Measurements from ENCODE around the gene OR2H2. TPM values are rescaled to one million over a fixed set of nuclear protein-coding genes. Genes with fewer than 3 reads are reported as not detected.

OR2H2 gene
- total RNA-seq (not detected), polyA plus RNA-seq (not detected)

DNA sequence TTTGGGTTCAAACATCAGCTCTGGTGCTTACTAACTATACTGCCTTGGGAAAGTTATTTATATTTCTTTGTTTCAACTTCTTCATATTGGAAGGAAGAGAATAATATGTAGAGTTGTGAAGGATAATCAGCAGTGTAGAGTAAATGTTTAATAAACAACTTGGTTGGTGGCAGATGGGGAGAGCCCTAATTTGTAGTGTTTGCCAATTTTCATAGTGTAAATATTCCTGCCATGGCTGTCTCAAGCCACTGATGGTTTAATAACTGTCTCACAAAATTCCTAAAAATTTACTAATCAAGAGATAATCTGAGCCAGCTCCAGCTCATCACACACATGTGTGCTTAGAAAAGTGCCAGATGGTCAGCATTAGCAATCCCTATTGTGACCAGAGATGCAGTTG, at the start of gene OR2H2:
TSS of gene OR2H2 (plus strand) at position 301 of the 400 bp plus-strand sequence. CDS start 2,824 bp downstream, outside the sequence.
- no peak within 1 kb of the TSS for H3K4me3 ChIP-seq (ENCODE audit: low read length in 2 of 2)
- H3K36me3 ChIP-seq (ENCODE audit: insufficient read depth, low read length), result no peaks in the 10 kb centered on the region
- H3K4me3 Mint-ChIP-seq, result no peak within 1 kb of the TSS
- CTCF ChIA-PET (ENCODE audit: partially characterized antibody), result interaction anchor here (0.6 to 1.1 kb wide), 2 partner anchors 569 to 1272 kb away, joined by 3 to 5 read pairs; no protein-coding TSS in a partner anchor
- intact Hi-C loops (cut with micrococcal nuclease), result no loop called here
- peaks cover 2% of the 10 kb centered on the region for H3K27me3 ChIP-seq (ENCODE audit: insufficient read depth, low read length)
- POLR2A ChIA-PET (ENCODE audit: partially characterized antibody), result no interaction called here
- peak within 1 kb of the TSS in 1 of 7 donors; percentile 37 for H3K27ac Mint-ChIP-seq
- H3K9me3 Mint-ChIP-seq, result no peaks in the 10 kb centered on the region
- no peak within 1 kb of the TSS for H3K27ac ChIP-seq (ENCODE audit: low read depth, low read length)
- no peaks in the 10 kb centered on the region for H3K9me3 ChIP-seq (ENCODE audit: control insufficient read depth in 1 of 2, low read length in 2 of 2)
- H3K36me3 Mint-ChIP-seq, result no peaks in the 10 kb centered on the region
- H3K4me1 ChIP-seq (ENCODE audit: insufficient read depth, low read length), result no peaks in the 10 kb centered on the region
- peaks cover 18 to 43% of the 10 kb centered on the region in 2 donors for H3K27me3 Mint-ChIP-seq
- H3K4me1 Mint-ChIP-seq, result peaks cover 0 to 1% (median 0%) of the 10 kb centered on the region in 4 donors
- no peak for DNase-seq

DNA sequence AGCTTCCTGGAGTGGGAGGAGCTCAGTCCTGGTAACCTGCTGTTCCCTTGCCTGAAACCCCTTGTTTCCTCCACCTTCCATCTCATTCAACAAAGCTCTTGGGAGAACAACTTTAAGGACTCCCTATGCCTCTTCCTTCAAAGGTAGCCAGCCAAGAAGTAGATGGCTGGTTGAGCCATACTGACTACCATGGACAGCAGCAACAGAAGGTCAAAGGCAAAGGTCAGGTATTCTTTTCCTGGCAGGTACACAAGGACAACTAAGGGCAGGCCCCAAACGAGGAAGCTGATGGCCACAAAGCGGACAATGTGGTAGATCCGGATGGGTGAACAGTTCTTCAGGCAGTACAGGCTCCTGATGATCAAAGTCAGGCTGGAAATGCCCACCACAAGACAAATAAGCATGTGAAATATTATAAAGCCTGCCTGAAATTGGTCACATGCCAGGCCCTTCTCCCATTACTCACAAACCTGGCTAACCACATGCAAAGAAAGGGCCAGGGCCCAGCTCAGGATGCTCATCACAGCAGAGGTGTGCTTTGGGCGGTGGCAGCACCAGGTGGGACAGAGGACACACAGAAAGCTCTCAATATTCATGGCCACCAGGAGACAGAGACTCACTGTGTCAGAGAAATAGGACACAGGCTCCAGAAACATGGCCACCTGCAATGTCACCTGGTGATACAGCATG, 47.1 kb upstream of the OR2H2 start:
- Histone ChIP-seq H3K27me3 (ENCODE audit: insufficient read depth, low read length) (no peaks in the 10 kb centered on the region), H3K36me3 (ENCODE audit: insufficient read depth, low read length) (no peaks in the 10 kb centered on the region), H3K4me1 (ENCODE audit: insufficient read depth, low read length) (no peaks in the 10 kb centered on the region), H3K4me3 (ENCODE audit: low read length in 2 of 2) (no peak overlapping the region), H3K27ac (ENCODE audit: low read depth, low read length) (no peak overlapping the region), H3K9me3 (ENCODE audit: control insufficient read depth in 1 of 2, low read length in 2 of 2) (no peaks in the 10 kb centered on the region)
- ChIA-PET POLR2A (ENCODE audit: partially characterized antibody) (no interaction called here), CTCF (ENCODE audit: partially characterized antibody) (no interaction called here)
- Mint-ChIP-seq H3K27ac (no peak overlapping the region), H3K36me3 (no peaks in the 10 kb centered on the region), H3K4me1 (peaks cover 0 to 2% (median 0%) of the 10 kb centered on the region in 4 donors), H3K27me3 (peaks cover 11 to 13% of the 10 kb centered on the region in 2 donors), H3K4me3 (no peak overlapping the region), H3K9me3 (peaks cover 0 to 2% (median 0%) of the 10 kb centered on the region in 8 donors)
- no peak for DNase-seq
- intact Hi-C loops (cut with micrococcal nuclease), result no loop called here

DNA sequence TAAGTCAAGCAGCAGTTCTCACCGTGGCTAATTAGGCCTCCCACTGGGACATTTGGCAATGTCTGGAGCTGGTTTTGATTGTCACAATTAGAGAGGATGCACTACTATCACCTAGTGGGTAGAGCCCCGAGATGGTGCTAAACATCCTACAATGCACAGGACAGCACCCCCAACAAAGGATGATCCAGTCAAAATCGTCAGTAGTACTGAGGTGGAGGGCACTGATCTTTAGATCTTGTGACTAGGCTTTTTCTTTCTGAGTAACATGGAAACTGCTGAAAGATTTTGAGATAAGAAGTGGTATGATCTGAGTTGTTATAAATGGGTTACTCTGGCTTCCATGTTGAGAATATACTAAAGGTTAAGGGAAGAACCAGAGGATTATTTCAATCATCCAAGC, 37.3 kb upstream of the OR2H2 start:
- Mint-ChIP-seq H3K27ac (no peak overlapping the region), H3K9me3 (peaks cover 0 to 5% (median 0%) of the 10 kb centered on the region in 8 donors), H3K27me3 (peaks cover 23% of the 10 kb centered on the region in 2 donors), H3K4me3 (no peak overlapping the region), H3K4me1 (peaks cover under 1 to 3% (median 2%) of the 10 kb centered on the region in 4 donors), H3K36me3 (no peaks in the 10 kb centered on the region)
- CTCF ChIA-PET (ENCODE audit: partially characterized antibody), result interaction anchor here (0.9 kb wide), 1 partner anchor 106 kb away, joined by 3 read pairs; no protein-coding TSS in a partner anchor
- intact Hi-C loops (cut with micrococcal nuclease), result no loop called here
- POLR2A ChIA-PET (ENCODE audit: partially characterized antibody), result no interaction called here
- Histone ChIP-seq H3K4me1 (ENCODE audit: insufficient read depth, low read length) (peaks cover under 1% of the 10 kb centered on the region), H3K4me3 (ENCODE audit: low read length in 2 of 2) (no peak overlapping the region), H3K27me3 (ENCODE audit: insufficient read depth, low read length) (peaks cover 8% of the 10 kb centered on the region), H3K27ac (ENCODE audit: low read depth, low read length) (no peak overlapping the region), H3K9me3 (ENCODE audit: control insufficient read depth in 1 of 2, low read length in 2 of 2) (no peaks in the 10 kb centered on the region), H3K36me3 (ENCODE audit: insufficient read depth, low read length) (no peaks in the 10 kb centered on the region)
- no peak for DNase-seq

DNA sequence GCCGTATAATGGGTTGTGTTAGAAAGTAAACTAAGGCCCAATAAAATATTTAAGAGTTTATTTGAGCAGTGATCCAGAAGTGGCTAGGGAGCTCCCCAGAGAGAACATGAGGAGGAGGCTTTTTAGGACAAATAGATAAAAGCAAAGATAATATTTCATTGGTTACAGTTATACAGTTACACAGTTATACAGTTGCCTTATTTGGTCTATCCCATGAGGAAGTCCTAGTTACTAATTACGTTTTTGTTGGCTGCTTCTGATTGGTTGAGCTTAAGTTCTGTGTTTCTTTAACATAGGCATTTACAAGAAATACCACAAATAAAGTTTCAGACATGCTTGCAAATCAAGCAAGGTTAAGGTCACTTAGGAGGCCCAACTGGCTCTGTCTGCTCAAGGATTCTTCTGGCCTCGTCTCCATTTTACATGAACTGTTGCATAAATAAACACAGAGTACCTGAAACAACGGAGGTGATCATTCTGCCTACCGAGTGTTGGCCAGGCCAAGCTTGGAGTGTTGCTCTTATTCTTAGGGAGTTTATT, 32.3 kb upstream of the OR2H2 start:
- Histone ChIP-seq H3K4me1 (ENCODE audit: insufficient read depth, low read length) (peaks cover 16% of the 10 kb centered on the region), H3K36me3 (ENCODE audit: insufficient read depth, low read length) (no peaks in the 10 kb centered on the region), H3K4me3 (ENCODE audit: low read length in 2 of 2) (peak overlapping the region; percentile 9 to 49), H3K27ac (ENCODE audit: low read depth, low read length) (no peak overlapping the region), H3K27me3 (ENCODE audit: insufficient read depth, low read length) (peaks cover 9% of the 10 kb centered on the region), H3K9me3 (ENCODE audit: control insufficient read depth in 1 of 2, low read length in 2 of 2) (no peaks in the 10 kb centered on the region)
- CTCF ChIA-PET (ENCODE audit: partially characterized antibody), result no interaction called here
- Mint-ChIP-seq H3K27me3 (peaks cover 43 to 55% of the 10 kb centered on the region in 2 donors), H3K9me3 (peaks cover 0 to 6% (median 0%) of the 10 kb centered on the region in 8 donors), H3K4me3 (peak overlapping the region; percentile 84 to 95 (median 89)), H3K4me1 (peaks cover 13 to 20% (median 17%) of the 10 kb centered on the region in 4 donors), H3K36me3 (no peaks in the 10 kb centered on the region), H3K27ac (peak overlapping the region in 1 of 7 donors; percentile 43)
- DNase-seq, result peak in 4 of 5 donors; percentile 60 to 70 (median 64)
- intact Hi-C loops (cut with micrococcal nuclease), result no loop called here
- POLR2A ChIA-PET (ENCODE audit: partially characterized antibody), result no interaction called here

DNA sequence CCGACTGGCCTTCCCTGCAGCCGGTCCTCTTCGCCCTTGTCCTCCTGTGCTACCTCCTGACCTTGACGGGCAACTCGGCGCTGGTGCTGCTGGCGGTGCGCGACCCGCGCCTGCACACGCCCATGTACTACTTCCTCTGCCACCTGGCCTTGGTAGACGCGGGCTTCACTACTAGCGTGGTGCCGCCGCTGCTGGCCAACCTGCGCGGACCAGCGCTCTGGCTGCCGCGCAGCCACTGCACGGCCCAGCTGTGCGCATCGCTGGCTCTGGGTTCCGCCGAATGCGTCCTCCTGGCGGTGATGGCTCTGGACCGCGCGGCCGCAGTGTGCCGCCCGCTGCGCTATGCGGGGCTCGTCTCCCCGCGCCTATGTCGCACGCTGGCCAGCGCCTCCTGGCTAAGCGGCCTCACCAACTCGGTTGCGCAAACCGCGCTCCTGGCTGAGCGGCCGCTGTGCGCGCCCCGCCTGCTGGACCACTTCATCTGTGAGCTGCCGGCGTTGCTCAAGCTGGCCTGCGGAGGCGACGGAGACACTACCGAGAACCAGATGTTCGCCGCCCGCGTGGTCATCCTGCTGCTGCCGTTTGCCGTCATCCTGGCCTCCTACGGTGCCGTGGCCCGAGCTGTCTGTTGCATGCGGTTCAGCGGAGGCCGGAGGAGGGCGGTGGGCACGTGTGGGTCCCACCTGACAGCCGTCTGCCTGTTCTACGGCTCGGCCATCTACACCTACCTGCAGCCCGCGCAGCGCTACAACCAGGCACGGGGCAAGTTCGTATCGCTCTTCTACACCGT, 31.5 kb upstream of the OR2H2 start:
- Histone ChIP-seq H3K27ac (ENCODE audit: low read depth, low read length) (no peak overlapping the region), H3K36me3 (ENCODE audit: insufficient read depth, low read length) (no peaks in the 10 kb centered on the region), H3K9me3 (ENCODE audit: control insufficient read depth in 1 of 2, low read length in 2 of 2) (no peaks in the 10 kb centered on the region), H3K4me1 (ENCODE audit: insufficient read depth, low read length) (peaks cover 16% of the 10 kb centered on the region), H3K4me3 (ENCODE audit: low read length in 2 of 2) (peak overlapping the region; percentile 9 to 49), H3K27me3 (ENCODE audit: insufficient read depth, low read length) (peaks cover 9% of the 10 kb centered on the region)
- intact Hi-C loops (cut with micrococcal nuclease), result no loop called here
- Mint-ChIP-seq H3K27ac (peak overlapping the region in 1 of 7 donors; percentile 28), H3K4me1 (peaks cover 13 to 20% (median 17%) of the 10 kb centered on the region in 4 donors), H3K27me3 (peaks cover 40 to 61% of the 10 kb centered on the region in 2 donors), H3K9me3 (peaks cover 0 to 6% (median 0%) of the 10 kb centered on the region in 8 donors), H3K36me3 (no peaks in the 10 kb centered on the region), H3K4me3 (peak overlapping the region; percentile 84 to 95 (median 89))
- ChIA-PET POLR2A (ENCODE audit: partially characterized antibody) (no interaction called here), CTCF (ENCODE audit: partially characterized antibody) (no interaction called here)
- DNase-seq, result peak in 4 of 5 donors; percentile 8 to 23 (median 16)

DNA sequence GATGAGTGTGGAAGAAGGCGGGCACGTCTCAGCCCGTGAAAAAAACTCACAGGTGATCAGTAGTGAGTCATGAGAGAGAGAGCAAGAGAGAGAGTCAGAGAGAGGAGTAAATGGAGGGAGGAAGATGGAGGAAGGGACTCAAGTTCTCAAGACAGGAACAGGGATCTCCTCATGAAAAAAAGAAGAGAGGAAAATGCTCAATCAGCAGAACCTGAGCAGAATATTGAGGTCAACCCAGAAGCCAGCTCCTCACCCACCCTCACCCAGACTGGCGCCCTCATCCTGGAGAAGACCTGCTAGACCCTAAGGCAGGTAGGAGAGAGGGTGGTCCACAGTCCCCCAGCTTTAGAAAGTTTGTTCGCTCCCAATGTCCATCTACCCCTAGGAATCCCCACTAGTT, 30.2 kb upstream of the OR2H2 start:
- POLR2A ChIA-PET (ENCODE audit: partially characterized antibody), result no interaction called here
- Histone ChIP-seq H3K4me3 (ENCODE audit: low read length in 2 of 2) (no peak overlapping the region), H3K36me3 (ENCODE audit: insufficient read depth, low read length) (no peaks in the 10 kb centered on the region), H3K27me3 (ENCODE audit: insufficient read depth, low read length) (peaks cover 10% of the 10 kb centered on the region), H3K27ac (ENCODE audit: low read depth, low read length) (no peak overlapping the region), H3K4me1 (ENCODE audit: insufficient read depth, low read length) (peaks cover 16% of the 10 kb centered on the region), H3K9me3 (ENCODE audit: control insufficient read depth in 1 of 2, low read length in 2 of 2) (no peaks in the 10 kb centered on the region)
- peaks cover 13 to 20% (median 17%) of the 10 kb centered on the region in 4 donors for H3K4me1 Mint-ChIP-seq
- intact Hi-C loops (cut with micrococcal nuclease), result no loop called here
- CTCF ChIA-PET (ENCODE audit: partially characterized antibody), result no interaction called here
- H3K36me3 Mint-ChIP-seq, result no peaks in the 10 kb centered on the region
- peaks cover 0 to 6% (median 0%) of the 10 kb centered on the region in 8 donors for H3K9me3 Mint-ChIP-seq
- H3K27ac Mint-ChIP-seq, result no peak overlapping the region
- H3K4me3 Mint-ChIP-seq, result no peak overlapping the region
- no peak for DNase-seq
- H3K27me3 Mint-ChIP-seq, result peaks cover 41 to 67% of the 10 kb centered on the region in 2 donors

DNA sequence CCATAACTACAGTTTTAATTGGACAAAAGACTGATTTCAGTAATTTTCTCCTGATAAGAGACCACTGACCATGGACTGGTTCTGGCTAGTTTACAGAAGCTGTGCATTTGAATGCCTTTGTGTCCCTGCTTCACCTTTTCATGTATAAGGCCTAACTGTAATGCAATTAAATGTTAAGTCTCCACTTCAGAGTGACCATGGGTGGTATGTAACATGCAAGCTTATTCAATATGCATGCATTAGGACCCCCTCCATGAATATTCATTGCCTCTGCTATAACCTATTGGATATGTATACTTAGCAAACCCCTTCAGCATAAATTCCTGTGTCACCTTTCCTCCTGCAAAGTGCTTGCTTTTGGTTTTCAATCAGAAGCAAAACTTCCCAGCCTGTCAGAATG, 27.6 kb upstream of the OR2H2 start:
- Histone ChIP-seq H3K36me3 (ENCODE audit: insufficient read depth, low read length) (no peaks in the 10 kb centered on the region), H3K4me3 (ENCODE audit: low read length in 2 of 2) (no peak overlapping the region), H3K27ac (ENCODE audit: low read depth, low read length) (no peak overlapping the region), H3K9me3 (ENCODE audit: control insufficient read depth in 1 of 2, low read length in 2 of 2) (no peaks in the 10 kb centered on the region), H3K4me1 (ENCODE audit: insufficient read depth, low read length) (peaks cover 16% of the 10 kb centered on the region), H3K27me3 (ENCODE audit: insufficient read depth, low read length) (peaks cover 12% of the 10 kb centered on the region)
- intact Hi-C loops (cut with micrococcal nuclease), result no loop called here
- POLR2A ChIA-PET (ENCODE audit: partially characterized antibody), result no interaction called here
- Mint-ChIP-seq H3K4me3 (no peak overlapping the region), H3K36me3 (no peaks in the 10 kb centered on the region), H3K4me1 (peaks cover 13 to 20% (median 17%) of the 10 kb centered on the region in 4 donors), H3K9me3 (peaks cover 0 to 6% (median 0%) of the 10 kb centered on the region in 8 donors), H3K27ac (no peak overlapping the region), H3K27me3 (peaks cover 46 to 75% of the 10 kb centered on the region in 2 donors)
- CTCF ChIA-PET (ENCODE audit: partially characterized antibody), result no interaction called here
- no peak for DNase-seq

All from CD4-positive, alpha-beta memory T cell (primary cell).